HEK293 (cell line): ENCODE data around the gene ATP8A2.

Experiments
- CTCF ChIP-seq: fragments of 450-650 bp; formaldehyde crosslinking; IDR thresholded peaks from 2 replicates; pipeline ENCODE4 v1.5.1; 2016; ENCODE audit warnings: missing biosample characterization, missing genetic modification characterization
- HOXC10 ChIP-seq: sonication (generic); formaldehyde crosslinking; IDR thresholded peaks from 2 replicates; pipeline ENCODE4 v1.8.1; 2023; ENCODE audit warnings: mild to moderate bottlenecking, missing genetic modification reagents
- ZNF138 ChIP-seq: fragments of 450-650 bp; formaldehyde crosslinking; IDR thresholded peaks from 2 replicates; pipeline ENCODE4 v1.5.1; 2016; ENCODE audit warnings: missing biosample characterization, missing genetic modification characterization, borderline replicate concordance
- ZNF621 ChIP-seq: fragments of 450-650 bp; formaldehyde crosslinking; IDR thresholded peaks from 2 replicates; pipeline ENCODE4 v1.5.1; 2017; ENCODE audit warnings: missing biosample characterization, missing genetic modification characterization
- ZNF791 ChIP-seq: fragments of 450-650 bp; formaldehyde crosslinking; IDR thresholded peaks from 2 replicates; pipeline ENCODE4 v1.5.1; 2016; ENCODE audit warnings: missing biosample characterization, missing genetic modification characterization

- TF ChIP-seq CTCF (no peak), ZNF138 (tag by site-specific recombination) (no peak), HOXC10 (CRISPR knock-in tag) (no peak), ZNF621 (tag by site-specific recombination) (no peak), ZNF791 (tag by site-specific recombination) (no peak)
These were observed 287.5 kb downstream of the ATP8A2 start for GRCh38 chr13:25659091-25659795.
